HCT116 (cell line): ENCODE results near the gene SH3PXD2A. TPM values are rescaled to one million over a fixed set of nuclear protein-coding genes. Genes with fewer than 3 reads are reported as not detected.

Experiments
- ATAC-seq: fragments of 200-7000 bp; cut with Tn5 transposase; 2 replicates; pipeline ENCODE4 v1.9.1; 2020; ENCODE audit warnings: mild to moderate bottlenecking, moderate library complexity
- BruUV-seq: library from RNA; stranded (reverse); fragments of 400-500 nt; replicated peaks from 2 replicates; lab custom pipeline; 2021; lab: Mats Ljungman, UMichigan
- CTCF ChIA-PET: fragments of 300-600 bp; sonication (Branson Sonifier 250); formaldehyde crosslinking; loops from one replicate; lab custom pipeline; 2021; ENCODE audit warnings: antibody characterized with exemption; lab: Charles Lee
- POLR2A ChIA-PET: fragments of 300-600, 350-600 bp; sonication (Branson Sonifier 250); formaldehyde crosslinking; loops from one replicate; lab custom pipeline; 2021; ENCODE audit warnings: antibody characterized with exemption; lab: Charles Lee
- RAD21 ChIA-PET, 2 experiments: fragments of 300-600 bp; sonication (Branson Sonifier 250); formaldehyde crosslinking; loops; one replicate each; lab custom pipeline; 2023; ENCODE audit warnings: low total read pairs in 2 of 2; ENCODE audit not compliant: uncharacterized antibody in 2 of 2, unreplicated experiment in 2 of 2, low non-redundant PET in 1 of 2; lab: Charles Lee
- DNase-seq: peaks from one replicate; pipeline ENCODE4 v3.0.0-alpha.2; 2010; ENCODE audit warnings: low read depth, low spot score
- H2AFZ ChIP-seq: fragments of 200-600 bp; shearing (Covaris generic), sonication (generic); 2 replicates; pipeline ENCODE4 v1.6.1; 2017; ENCODE audit warnings: low read depth, mixed run types, mixed read lengths, antibody characterized with exemption, low read length; ENCODE audit not compliant: poor library complexity, severe bottlenecking
- H3K27ac ChIP-seq: 2 replicates; pipeline ENCODE4 v1.5.1; 2012; ENCODE audit warnings: low read depth, low read length
- H3K27me3 ChIP-seq: fragments of 200-600 bp; sonication (generic); 2 replicates; pipeline ENCODE4 v1.6.1; 2016; ENCODE audit warnings: mixed run types, low read length, mixed read lengths; ENCODE audit not compliant: insufficient read depth
- H3K36me3 ChIP-seq, 2 experiments: fragments of 200-500 bp in 1 of 2; fragments of 200-600 bp in 1 of 2; sonication (Bioruptor generic) in 1 of 2; sonication (generic) in 1 of 2; 2 replicates each; pipeline versions ENCODE4 v1.5.1 to v1.6.1; 2014 to 2016; ENCODE audit warnings: low read length in 2 of 2, inconsistent platforms in 1 of 2, mixed read lengths in 1 of 2, mixed run types in 1 of 2; ENCODE audit not compliant: insufficient read depth in 2 of 2, control insufficient read depth in 1 of 2
- H3K4me1 ChIP-seq, 2 experiments: fragments of 200-600 bp in 1 of 2; sonication (generic) in 1 of 2; 2 replicates each; pipeline versions ENCODE4 v1.5.1 to v1.6.1; 2012 to 2017; ENCODE audit warnings: low read length in 2 of 2, inconsistent platforms in 1 of 2, mild to moderate bottlenecking in 1 of 2, mixed read lengths in 1 of 2, mixed run types in 1 of 2, moderate library complexity in 1 of 2; ENCODE audit not compliant: insufficient read depth in 2 of 2, control insufficient read depth in 1 of 2
- H3K4me2 ChIP-seq: fragments of 200-600 bp; sonication (generic); 2 replicates; pipeline ENCODE4 v1.6.1; 2017; ENCODE audit warnings: mixed run types, low read length, mixed read lengths
- H3K4me3 ChIP-seq, 2 experiments: fragments of 200-600 bp in 1 of 2; sonication (generic) in 1 of 2; replicated peaks in 1 of 2; 2 replicates each; pipeline ENCODE4 v1.5.1; 2011 to 2016; ENCODE audit warnings: low read length in 2 of 2, control low read depth in 1 of 2, low read depth in 1 of 2, mild to moderate bottlenecking in 1 of 2, mixed read lengths in 1 of 2, mixed run types in 1 of 2
- H3K79me2 ChIP-seq: fragments of 200-600 bp; sonication (generic); 2 replicates; pipeline ENCODE4 v1.6.1; 2017; ENCODE audit warnings: mild to moderate bottlenecking, mixed run types, low read length, moderate library complexity, mixed read lengths; ENCODE audit not compliant: insufficient read depth
- H3K9ac ChIP-seq: fragments of 200-600 bp; sonication (generic); 2 replicates; pipeline ENCODE4 v1.6.1; 2016; ENCODE audit warnings: low read length, mixed read lengths
- H3K9me2 ChIP-seq: fragments of 200-600 bp; sonication (generic), shearing (Covaris generic); 2 replicates; pipeline ENCODE4 v1.6.1; 2017; ENCODE audit warnings: mixed run types, mild to moderate bottlenecking, moderate library complexity; ENCODE audit not compliant: insufficient read depth
- H3K9me3 ChIP-seq, 2 experiments: fragments of 200-500 bp in 1 of 2; fragments of 200-600 bp in 1 of 2; sonication (Bioruptor generic) in 1 of 2; sonication (generic) in 1 of 2; 2 replicates each; pipeline ENCODE4 v1.6.1; 2014 to 2017; ENCODE audit warnings: low read length in 2 of 2, mixed read lengths in 2 of 2, inconsistent platforms in 1 of 2, low read depth in 1 of 2, mild to moderate bottlenecking in 1 of 2, mixed run types in 1 of 2, moderate library complexity in 1 of 2; ENCODE audit not compliant: control insufficient read depth in 1 of 2, insufficient read depth in 1 of 2
- H4K20me1 ChIP-seq: fragments of 200-600 bp; sonication (generic), shearing (Covaris generic); 2 replicates; pipeline ENCODE4 v1.6.1; 2017; ENCODE audit warnings: mixed run types, mild to moderate bottlenecking, moderate library complexity; ENCODE audit not compliant: insufficient read depth
- ATF3 ChIP-seq: IDR thresholded peaks from 2 replicates; pipeline ENCODE4 v1.6.1; 2012
- JUND ChIP-seq: IDR thresholded peaks from 2 replicates; pipeline ENCODE4 v1.6.1; 2012
- POLR2A ChIP-seq: IDR thresholded peaks from 2 replicates; pipeline ENCODE4 v1.7.0; 2011; ENCODE audit warnings: borderline replicate concordance; ENCODE audit not compliant: insufficient read depth, insufficient read length; ENCODE audit errors: extremely low read depth
- POLR2AphosphoS5 ChIP-seq: IDR thresholded peaks from 2 replicates; pipeline ENCODE4 v1.6.1; 2011; ENCODE audit warnings: mild to moderate bottlenecking, low read depth, low read length, moderate library complexity
- REST ChIP-seq: IDR thresholded peaks from 2 replicates; pipeline ENCODE4 v1.6.1; 2012; ENCODE audit warnings: low read depth
- ZBTB33 ChIP-seq: IDR thresholded peaks from 2 replicates; pipeline ENCODE4 v1.6.1; 2011; ENCODE audit warnings: mild to moderate bottlenecking, low read length, moderate library complexity; ENCODE audit not compliant: insufficient replicate concordance; ENCODE audit errors: extremely low read depth
- ZFX ChIP-seq: fragments of 450-650 bp; IDR thresholded peaks from 2 replicates; pipeline ENCODE4 v1.6.1; 2017
- intact Hi-C: fragments of 100-400 bp; cut with micrococcal nuclease; formaldehyde crosslinking; loops from 2 replicates; pipeline ENCODE4 v1.10.0; 2022
- total RNA-seq: library from RNA; stranded (reverse); gene quantifications from one replicate; pipeline ENCODE4 v1.2.1, GENCODE V29; 2021; ENCODE audit not compliant: unreplicated experiment

Gene SH3PXD2A
- total RNA-seq, 1 experiment from 2014 or later = 8.7 TPM

GRCh38 chr10:103696094-103696410, 159.3 kb downstream of the SH3PXD2A start:
- H3K9me3 ChIP-seq = no peaks in the 10 kb centered on the region
- H3K4me2 ChIP-seq = peak overlapping the region; percentile 67
- peak overlapping the region; percentile 25 for H2AFZ ChIP-seq
- DNase-seq (no peak), ATAC-seq (no peak)
- TF ChIP-seq JUND (no peak), ZBTB33 (no peak), ZFX (no peak), POLR2AphosphoS5 (no peak), ATF3 (no peak), POLR2A (no peak), REST (no peak)
- TF ChIP-seq, all 23 proteins: peak for 0
- Histone ChIP-seq H3K36me3 (no peaks in the 10 kb centered on the region), H4K20me1 (no peaks in the 10 kb centered on the region), H3K4me3 (peak overlapping the region; percentile 14 to 38; a peak in 3 of 4 replicates), H3K9me2 (no peaks in the 10 kb centered on the region), H3K4me1 (peaks cover 38 to 52% of the 10 kb centered on the region in 2 experiments), H3K9ac (peak overlapping the region; percentile 10; the same call in 1 of the 2 replicates), H3K27me3 (no peaks in the 10 kb centered on the region; the same call in 1 of the 2 replicates), H3K27ac (peak overlapping the region; percentile 30), H3K79me2 (no peaks in the 10 kb centered on the region)
- BruUV-seq = TSS peak; percentile 49
- ChIA-PET RAD21 (interaction anchor here (0.8 to 1.3 kb wide), 3 partner anchors 10 to 579 kb away, joined by 3 to 4 read pairs (median 3); no protein-coding TSS in a partner anchor), POLR2A (interaction anchor here (1.2 kb wide), 1 partner anchor 9 kb away, joined by 6 read pairs; no protein-coding TSS in a partner anchor), CTCF (interaction anchor here (0.9 to 1.6 kb wide), 3 partner anchors 10 to 12 kb away, joined by 4 to 10 read pairs (median 6); no protein-coding TSS in a partner anchor)
- intact Hi-C loops = no loop called here
